ENCODE results near the gene ALX4. TPM values are rescaled to one million over a fixed set of nuclear protein-coding genes. Genes with fewer than 3 reads are reported as not detected.

ALX4 gene
- total and polyA plus RNA-seq, 9 of the 15 experiments (the other 6 are each of a cell fraction or from before 2014, with no cell fraction given): 0.07 to 1.2 (median 0.33) TPM

DNA sequence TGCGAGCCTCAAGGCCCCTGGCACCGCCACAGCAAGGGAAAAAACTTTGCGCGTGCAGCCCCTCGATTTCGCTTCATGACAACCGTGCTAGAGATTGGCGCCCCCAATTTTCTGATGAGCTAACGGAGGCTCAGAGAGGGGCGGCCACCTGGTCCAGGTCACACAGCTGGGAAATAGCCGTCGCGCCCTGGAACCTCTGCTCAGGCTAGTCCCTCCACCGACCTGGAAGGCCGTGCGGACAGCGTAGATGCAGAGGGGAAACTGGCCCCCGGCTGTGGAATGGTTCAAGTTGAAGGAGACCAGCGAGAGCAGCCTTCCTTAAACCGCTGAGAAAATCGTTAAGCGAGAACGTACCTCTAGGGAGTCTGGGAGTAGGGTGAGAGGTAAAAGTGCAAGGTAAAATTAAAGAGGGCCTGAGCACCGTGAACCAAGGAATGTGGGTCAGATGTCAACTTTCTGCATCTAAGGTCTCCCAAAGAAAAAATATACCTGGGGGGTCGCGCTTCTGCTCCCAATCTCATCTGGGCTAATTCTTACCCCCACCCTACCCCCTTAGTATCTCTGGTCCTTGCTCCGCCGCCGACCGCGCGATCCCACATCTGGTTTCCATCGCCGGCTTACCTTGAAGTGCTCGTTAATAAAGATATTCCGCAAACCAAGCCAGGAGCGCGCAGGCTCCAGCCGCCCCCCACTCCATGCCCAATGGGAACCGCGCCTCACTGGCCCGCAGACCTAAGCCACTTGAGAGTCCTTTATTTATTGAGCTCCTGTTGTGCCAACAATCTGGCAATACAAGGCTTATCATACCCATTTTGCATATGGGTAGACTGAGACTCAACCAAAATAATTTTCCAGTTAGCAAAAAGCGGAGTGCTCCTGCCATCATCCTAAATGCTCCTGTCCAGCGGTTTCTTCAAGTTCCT lies 1.7 kb upstream of the ALX4 start (continued):
- TF ChIP-seq, protein P1, sequence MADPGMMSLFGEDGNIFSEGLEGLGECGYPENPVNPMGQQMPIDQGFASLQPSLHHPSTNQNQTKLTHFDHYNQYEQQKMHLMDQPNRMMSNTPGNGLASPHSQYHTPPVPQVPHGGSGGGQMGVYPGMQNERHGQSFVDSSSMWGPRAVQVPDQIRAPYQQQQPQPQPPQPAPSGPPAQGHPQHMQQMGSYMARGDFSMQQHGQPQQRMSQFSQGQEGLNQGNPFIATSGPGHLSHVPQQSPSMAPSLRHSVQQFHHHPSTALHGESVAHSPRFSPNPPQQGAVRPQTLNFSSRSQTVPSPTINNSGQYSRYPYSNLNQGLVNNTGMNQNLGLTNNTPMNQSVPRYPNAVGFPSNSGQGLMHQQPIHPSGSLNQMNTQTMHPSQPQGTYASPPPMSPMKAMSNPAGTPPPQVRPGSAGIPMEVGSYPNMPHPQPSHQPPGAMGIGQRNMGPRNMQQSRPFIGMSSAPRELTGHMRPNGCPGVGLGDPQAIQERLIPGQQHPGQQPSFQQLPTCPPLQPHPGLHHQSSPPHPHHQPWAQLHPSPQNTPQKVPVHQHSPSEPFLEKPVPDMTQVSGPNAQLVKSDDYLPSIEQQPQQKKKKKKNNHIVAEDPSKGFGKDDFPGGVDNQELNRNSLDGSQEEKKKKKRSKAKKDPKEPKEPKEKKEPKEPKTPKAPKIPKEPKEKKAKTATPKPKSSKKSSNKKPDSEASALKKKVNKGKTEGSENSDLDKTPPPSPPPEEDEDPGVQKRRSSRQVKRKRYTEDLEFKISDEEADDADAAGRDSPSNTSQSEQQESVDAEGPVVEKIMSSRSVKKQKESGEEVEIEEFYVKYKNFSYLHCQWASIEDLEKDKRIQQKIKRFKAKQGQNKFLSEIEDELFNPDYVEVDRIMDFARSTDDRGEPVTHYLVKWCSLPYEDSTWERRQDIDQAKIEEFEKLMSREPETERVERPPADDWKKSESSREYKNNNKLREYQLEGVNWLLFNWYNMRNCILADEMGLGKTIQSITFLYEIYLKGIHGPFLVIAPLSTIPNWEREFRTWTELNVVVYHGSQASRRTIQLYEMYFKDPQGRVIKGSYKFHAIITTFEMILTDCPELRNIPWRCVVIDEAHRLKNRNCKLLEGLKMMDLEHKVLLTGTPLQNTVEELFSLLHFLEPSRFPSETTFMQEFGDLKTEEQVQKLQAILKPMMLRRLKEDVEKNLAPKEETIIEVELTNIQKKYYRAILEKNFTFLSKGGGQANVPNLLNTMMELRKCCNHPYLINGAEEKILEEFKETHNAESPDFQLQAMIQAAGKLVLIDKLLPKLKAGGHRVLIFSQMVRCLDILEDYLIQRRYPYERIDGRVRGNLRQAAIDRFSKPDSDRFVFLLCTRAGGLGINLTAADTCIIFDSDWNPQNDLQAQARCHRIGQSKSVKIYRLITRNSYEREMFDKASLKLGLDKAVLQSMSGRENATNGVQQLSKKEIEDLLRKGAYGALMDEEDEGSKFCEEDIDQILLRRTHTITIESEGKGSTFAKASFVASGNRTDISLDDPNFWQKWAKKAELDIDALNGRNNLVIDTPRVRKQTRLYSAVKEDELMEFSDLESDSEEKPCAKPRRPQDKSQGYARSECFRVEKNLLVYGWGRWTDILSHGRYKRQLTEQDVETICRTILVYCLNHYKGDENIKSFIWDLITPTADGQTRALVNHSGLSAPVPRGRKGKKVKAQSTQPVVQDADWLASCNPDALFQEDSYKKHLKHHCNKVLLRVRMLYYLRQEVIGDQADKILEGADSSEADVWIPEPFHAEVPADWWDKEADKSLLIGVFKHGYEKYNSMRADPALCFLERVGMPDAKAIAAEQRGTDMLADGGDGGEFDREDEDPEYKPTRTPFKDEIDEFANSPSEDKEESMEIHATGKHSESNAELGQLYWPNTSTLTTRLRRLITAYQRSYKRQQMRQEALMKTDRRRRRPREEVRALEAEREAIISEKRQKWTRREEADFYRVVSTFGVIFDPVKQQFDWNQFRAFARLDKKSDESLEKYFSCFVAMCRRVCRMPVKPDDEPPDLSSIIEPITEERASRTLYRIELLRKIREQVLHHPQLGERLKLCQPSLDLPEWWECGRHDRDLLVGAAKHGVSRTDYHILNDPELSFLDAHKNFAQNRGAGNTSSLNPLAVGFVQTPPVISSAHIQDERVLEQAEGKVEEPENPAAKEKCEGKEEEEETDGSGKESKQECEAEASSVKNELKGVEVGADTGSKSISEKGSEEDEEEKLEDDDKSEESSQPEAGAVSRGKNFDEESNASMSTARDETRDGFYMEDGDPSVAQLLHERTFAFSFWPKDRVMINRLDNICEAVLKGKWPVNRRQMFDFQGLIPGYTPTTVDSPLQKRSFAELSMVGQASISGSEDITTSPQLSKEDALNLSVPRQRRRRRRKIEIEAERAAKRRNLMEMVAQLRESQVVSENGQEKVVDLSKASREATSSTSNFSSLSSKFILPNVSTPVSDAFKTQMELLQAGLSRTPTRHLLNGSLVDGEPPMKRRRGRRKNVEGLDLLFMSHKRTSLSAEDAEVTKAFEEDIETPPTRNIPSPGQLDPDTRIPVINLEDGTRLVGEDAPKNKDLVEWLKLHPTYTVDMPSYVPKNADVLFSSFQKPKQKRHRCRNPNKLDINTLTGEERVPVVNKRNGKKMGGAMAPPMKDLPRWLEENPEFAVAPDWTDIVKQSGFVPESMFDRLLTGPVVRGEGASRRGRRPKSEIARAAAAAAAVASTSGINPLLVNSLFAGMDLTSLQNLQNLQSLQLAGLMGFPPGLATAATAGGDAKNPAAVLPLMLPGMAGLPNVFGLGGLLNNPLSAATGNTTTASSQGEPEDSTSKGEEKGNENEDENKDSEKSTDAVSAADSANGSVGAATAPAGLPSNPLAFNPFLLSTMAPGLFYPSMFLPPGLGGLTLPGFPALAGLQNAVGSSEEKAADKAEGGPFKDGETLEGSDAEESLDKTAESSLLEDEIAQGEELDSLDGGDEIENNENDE (IDR thresholded peaks at IDR 0.05; ENCODE audit: low read depth, low read length): no peak
